Upper lobe of left lung (tissue), 4 donors: ENCODE results near the gene GPR162.

ENCODE experiments used
- CTCF ChIP-seq, 6 experiments: fragments of 450-650 bp in 4 of 6; fragments of 200-600 bp in 2 of 6; sonication (generic) in 2 of 6; IDR thresholded peaks; one replicate each; pipeline ENCODE4 v1.5.1; 2016 to 2019; ENCODE audit warnings: antibody characterized with exemption in 6 of 6
- EP300 ChIP-seq, 4 donors: sonication (generic); formaldehyde crosslinking; IDR thresholded peaks; one replicate each; pipeline ENCODE4 v1.5.1; 2017; ENCODE audit warnings: antibody characterized with exemption in 4 of 4, control low read depth in 2 of 4
- POLR2A ChIP-seq, 4 donors: fragments of 450-650 bp; IDR thresholded peaks; one replicate each; pipeline ENCODE4 v1.5.1; 2016 to 2017; ENCODE audit warnings: antibody characterized with exemption in 4 of 4, mild to moderate bottlenecking in 2 of 4
- POLR2AphosphoS5 ChIP-seq, 2 donors: sonication (generic); formaldehyde crosslinking; IDR thresholded peaks; one replicate each; pipeline ENCODE4 v1.5.1; 2017; ENCODE audit warnings: antibody characterized with exemption in 2 of 2

GRCh38 chr12:6867413-6868210, 46.0 kb downstream of the GPR162 start, which contains the start of gene TPI1:
- TF ChIP-seq CTCF (IDR thresholded peaks at IDR 0.05) (peak in 2 of 6 experiments; percentile 13 to 22), POLR2A (IDR thresholded peaks at IDR 0.05) (peak; percentile 96 to 99 (median 97)), EP300 (IDR thresholded peaks at IDR 0.05) (peak in 1 of 4 donors; percentile 32), POLR2AphosphoS5 (IDR thresholded peaks at IDR 0.05) (peak; percentile 98 to 100)
